Effector CD4-positive, alpha-beta T cell (primary cell): ENCODE results near the gene DPEP1. TPM values are rescaled to one million over a fixed set of nuclear protein-coding genes. Genes with fewer than 3 reads are reported as not detected.
"Not testable (repeated sequence)": the region's sequence is repeated elsewhere in the genome, so short reads cannot be mapped to it uniquely, and the experiment has no call there.

Source experiments
- DNase-seq: peaks from one replicate; pipeline ENCODE4 v3.0.0-alpha.2; 2020
- total RNA-seq: gene quantifications from one replicate; lab custom pipeline; 2026; lab: John Stamatoyannopoulos, UW

The DPEP1 gene
- total RNA-seq = not detected

- DNase-seq = no peak
Observed at GRCh38 chr16:89613231-89613953, at the start of gene DPEP1. Gene DPEP1 (plus strand): TSS chr16:89613642. CDS start chr16:89630411, 16,769 bp downstream.

GRCh38 chr16:89564476-89565255 lies 48.8 kb upstream of the DPEP1 start:
- DNase-seq = no peak

- no peak for DNase-seq
Observed at GRCh38 chr16:89565256-89565505, 48.3 kb upstream of the DPEP1 start.

GRCh38 chr16:89565506-89566372 lies 47.7 kb upstream of the DPEP1 start:
- DNase-seq = peak; percentile 24

- DNase-seq = no peak
Observed at GRCh38 chr16:89567656-89568594, 45.5 kb upstream of the DPEP1 start.

GRCh38 chr16:89569506-89570341 lies 43.7 kb upstream of the DPEP1 start:
- DNase-seq = no peak

- DNase-seq = no peak
Observed at GRCh38 chr16:89570342-89570923, 43.0 kb upstream of the DPEP1 start.

GRCh38 chr16:89570983-89571598 lies 42.4 kb upstream of the DPEP1 start:
- not testable (repeated sequence) for DNase-seq

GRCh38 chr16:89571636-89572035 lies 41.8 kb upstream of the DPEP1 start:
- DNase-seq = no peak

- DNase-seq = no peak
Observed at GRCh38 chr16:89572073-89572484, 41.4 kb upstream of the DPEP1 start.

- no peak for DNase-seq
Observed at GRCh38 chr16:89572485-89573205, 40.8 kb upstream of the DPEP1 start.

GRCh38 chr16:89573826-89574680 lies 39.4 kb upstream of the DPEP1 start:
- no peak for DNase-seq

- peak; percentile 27 for DNase-seq
Observed at GRCh38 chr16:89574681-89575246, 38.7 kb upstream of the DPEP1 start.

- no peak for DNase-seq
Observed at GRCh38 chr16:89575247-89576152, 37.9 kb upstream of the DPEP1 start, which contains the start of gene CPNE7. Gene CPNE7 (plus strand): TSS chr16:89575758. CDS start chr16:89575898, 140 bp downstream.

GRCh38 chr16:89576153-89577054 lies 37.0 kb upstream of the DPEP1 start:
- DNase-seq = no peak
